Ascending aorta (tissue), 2 donors: ENCODE data around the gene ELF1. TPM values are rescaled to one million over a fixed set of nuclear protein-coding genes. Genes with fewer than 3 reads are reported as not detected.
"Not testable (repeated sequence)": the region's sequence is repeated elsewhere in the genome, so short reads cannot be mapped to it uniquely, and the experiment has no call there.

ENCODE experiments used
- DNase-seq, 2 donors: peaks; one replicate each; pipeline ENCODE4 v3.0.0-alpha.2; 2019; ENCODE audit warnings: low spot score in 2 of 2
- H3K27ac ChIP-seq, 2 donors: fragments of 200-600 bp; sonication (generic); one replicate each; pipeline ENCODE4 v1.5.1; 2016 to 2017; ENCODE audit warnings: mild to moderate bottlenecking in 1 of 2
- H3K27me3 ChIP-seq: fragments of 200-600 bp; sonication (generic); one replicate; pipeline ENCODE4 v1.5.1; 2017
- H3K36me3 ChIP-seq, 2 donors: fragments of 200-600 bp; sonication (generic); one replicate each; pipeline ENCODE4 v1.5.1; 2016
- H3K4me1 ChIP-seq, 2 donors: fragments of 200-600 bp; sonication (generic); one replicate each; pipeline ENCODE4 v1.5.1; 2016 to 2017; ENCODE audit warnings: mild to moderate bottlenecking in 1 of 2
- H3K4me3 ChIP-seq, 2 donors: fragments of 200-600 bp; sonication (generic); one replicate each; pipeline ENCODE4 v1.5.1; 2016 to 2017; ENCODE audit warnings: mild to moderate bottlenecking in 1 of 2
- H3K9me3 ChIP-seq, 2 donors: fragments of 200-600 bp; sonication (generic); one replicate each; pipeline ENCODE4 v1.5.1; 2016
- CTCF ChIP-seq, 3 experiments: fragments of 200-600 bp in 2 of 3; fragments of 450-650 bp in 1 of 3; sonication (generic) in 2 of 3; IDR thresholded peaks; one replicate each; pipeline ENCODE4 v1.5.1; 2016 to 2019; ENCODE audit warnings: antibody characterized with exemption in 3 of 3, mild to moderate bottlenecking in 1 of 3, moderate library complexity in 1 of 3
- intact Hi-C: fragments of 100-400 bp; cut with DNase I; formaldehyde crosslinking; loops from one replicate; pipeline ENCODE4 v1.15.1; 2023
- total RNA-seq: library from RNA; depleted of rRNA; stranded (reverse); fragments of >200 nt; gene quantifications from one replicate; pipeline ENCODE4 v1.1.0, GENCODE V29; 2016

ELF1 gene
- total RNA-seq, 1 donor from 2014 or later: 105 TPM

GRCh38 chr13:41049480-41050440 is 30.6 kb upstream of the ELF1 start:
- H3K4me3 ChIP-seq: no peak overlapping the region
- DNase-seq: no peak
- H3K4me1 ChIP-seq: peaks cover 0 to 11% of the 10 kb centered on the region in 2 donors

GRCh38 chr13:41048640-41049039 is 29.5 kb upstream of the ELF1 start:
- peaks cover 0 to 11% of the 10 kb centered on the region in 2 donors for H3K4me1 ChIP-seq
- TF ChIP-seq CTCF (IDR thresholded peaks at IDR 0.05): no peak
- intact Hi-C loops: no loop called here
- peaks cover 0 to 10% of the 10 kb centered on the region in 2 donors for H3K36me3 ChIP-seq
- DNase-seq: no peak
- H3K27ac ChIP-seq: no peak overlapping the region
- H3K9me3 ChIP-seq: peaks cover 0 to 10% of the 10 kb centered on the region in 2 donors
- H3K4me3 ChIP-seq: no peak overlapping the region
- H3K27me3 ChIP-seq: no peaks in the 10 kb centered on the region

More at GRCh38 chr13:41049480-41050440, 30.6 kb upstream of the ELF1 start:
- TF ChIP-seq CTCF (IDR thresholded peaks at IDR 0.05): no peak
- Histone ChIP-seq H3K27ac (no peak overlapping the region), H3K27me3 (no peaks in the 10 kb centered on the region), H3K36me3 (peaks cover 0 to 10% of the 10 kb centered on the region in 2 donors), H3K9me3 (peaks cover 0 to under 1% of the 10 kb centered on the region in 2 donors)
- intact Hi-C loops: no loop called here

- H3K27ac ChIP-seq, DNase-seq, H3K4me1 ChIP-seq, intact Hi-C loops, H3K4me3 ChIP-seq, H3K27me3 ChIP-seq, H3K36me3 ChIP-seq: not testable (repeated sequence)
- H3K9me3 ChIP-seq: peaks cover 0 to 10% of the 10 kb centered on the region in 2 donors
Observed at GRCh38 chr13:41042419-41042818, 23.3 kb upstream of the ELF1 start.

- intact Hi-C loops: no loop called here
- Histone ChIP-seq H3K4me1 (peaks cover 0 to 3% of the 10 kb centered on the region in 2 donors), H3K36me3 (no peaks in the 10 kb centered on the region), H3K4me3 (no peak overlapping the region), H3K27me3 (no peaks in the 10 kb centered on the region), H3K27ac (no peak overlapping the region), H3K9me3 (peaks cover 0 to 10% of the 10 kb centered on the region in 2 donors)
- TF ChIP-seq CTCF (IDR thresholded peaks at IDR 0.05): no peak
- DNase-seq: no peak
Observed at GRCh38 chr13:41040584-41041334, 21.6 kb upstream of the ELF1 start.

GRCh38 chr13:41039746-41040145 is 20.6 kb upstream of the ELF1 start:
- H3K36me3 ChIP-seq: no peaks in the 10 kb centered on the region
- H3K27me3 ChIP-seq: no peaks in the 10 kb centered on the region
- no peak overlapping the region for H3K27ac ChIP-seq
- TF ChIP-seq CTCF (IDR thresholded peaks at IDR 0.05): no peak
- H3K9me3 ChIP-seq: peaks cover 0 to 9% of the 10 kb centered on the region in 2 donors
- intact Hi-C loops: no loop called here
- peaks cover 0 to 3% of the 10 kb centered on the region in 2 donors for H3K4me1 ChIP-seq
- H3K4me3 ChIP-seq: no peak overlapping the region
- no peak for DNase-seq

GRCh38 chr13:41036557-41036956 is 17.4 kb upstream of the ELF1 start:
- DNase-seq, H3K9me3 ChIP-seq, H3K27me3 ChIP-seq, H3K27ac ChIP-seq, H3K36me3 ChIP-seq, H3K4me3 ChIP-seq, H3K4me1 ChIP-seq, intact Hi-C loops: not testable (repeated sequence)
